MCF 10A (cell line): ENCODE data around the gene LOXHD1. TPM values are rescaled to one million over a fixed set of nuclear protein-coding genes. Genes with fewer than 3 reads are reported as not detected.

Experiments
- BruUV-seq: library from RNA; stranded (reverse); fragments of 400-500 nt; replicated peaks from 2 replicates; lab custom pipeline; 2021; lab: Mats Ljungman, UMichigan
- CTCF ChIA-PET: fragments of 300-600 bp; sonication (Branson Sonifier 250); formaldehyde crosslinking; extraction: SDS; loops from one replicate; lab custom pipeline; 2021; ENCODE audit warnings: antibody characterized with exemption, inconsistent platforms; lab: Yijun Ruan, JAX
- POLR2A ChIA-PET: fragments of 300-600, 350-650 bp; sonication (Branson Sonifier 250); formaldehyde crosslinking; extraction: SDS; loops from one replicate; lab custom pipeline; 2020; ENCODE audit warnings: antibody characterized with exemption, inconsistent platforms; lab: Yijun Ruan, JAX
- DNase-seq: peaks from one replicate; pipeline ENCODE4 v3.0.0-alpha.2; 2018; ENCODE audit not compliant: unreplicated experiment
- H3K27ac Mint-ChIP-seq: one replicate; pipeline ENCODE4 v1.8.0; 2022; ENCODE audit warnings: mild to moderate bottlenecking, low read depth, mixed read lengths; ENCODE audit not compliant: unreplicated experiment
- H3K27me3 Mint-ChIP-seq: one replicate; pipeline ENCODE4 v1.8.0; 2022; ENCODE audit warnings: mixed read lengths; ENCODE audit not compliant: insufficient read depth, unreplicated experiment
- H3K36me3 Mint-ChIP-seq: one replicate; pipeline ENCODE4 v1.8.0; 2022; ENCODE audit warnings: mild to moderate bottlenecking, moderate library complexity, mixed read lengths; ENCODE audit not compliant: insufficient read depth, unreplicated experiment
- H3K4me1 Mint-ChIP-seq: one replicate; pipeline ENCODE4 v1.8.0; 2022; ENCODE audit warnings: mixed read lengths; ENCODE audit not compliant: insufficient read depth, unreplicated experiment
- H3K4me3 Mint-ChIP-seq: one replicate; pipeline ENCODE4 v1.8.0; 2022; ENCODE audit warnings: mild to moderate bottlenecking, moderate library complexity, mixed read lengths; ENCODE audit not compliant: unreplicated experiment
- H3K9me3 Mint-ChIP-seq: one replicate; pipeline ENCODE4 v1.8.0; 2022; ENCODE audit warnings: mixed read lengths; ENCODE audit not compliant: unreplicated experiment
- CTCF ChIP-seq: fragments of 200-600 bp; IDR thresholded peaks from one replicate; pipeline ENCODE4 v1.8.0; 2022; ENCODE audit warnings: antibody characterized with exemption, mild to moderate bottlenecking; ENCODE audit not compliant: unreplicated experiment
- intact Hi-C: fragments of 100-400 bp; cut with micrococcal nuclease; formaldehyde crosslinking; loops from 2 replicates; pipeline ENCODE4 v1.14.1; 2022
- total RNA-seq: library from RNA; stranded (reverse); gene quantifications from 2 replicates; pipeline ENCODE4 v1.2.3, GENCODE V29; 2022

LOXHD1 gene
- total RNA-seq, 1 experiment from 2014 or later, result not detected

GRCh38 chr18:46621871-46622270, 35.1 kb downstream of the LOXHD1 start:
- intact Hi-C loops, result no loop called here
- peaks cover 16% of the 10 kb centered on the region for H3K27me3 Mint-ChIP-seq
- no peak overlapping the region for H3K27ac Mint-ChIP-seq
- peaks cover 5% of the 10 kb centered on the region for H3K36me3 Mint-ChIP-seq
- H3K4me3 Mint-ChIP-seq, result no peak overlapping the region
- CTCF ChIA-PET, result interaction anchor here (0.7 to 8.8 kb wide), 13 partner anchors 18 to 453 kb away, joined by 3 to 181 read pairs (median 5); partner anchors contain the start of gene LOXHD1
- no TSS peak for BruUV-seq
- DNase-seq, result no peak
- POLR2A ChIA-PET, result interaction anchor here (3.2 kb wide), 1 partner anchor 340 kb away, joined by 26 read pairs; no protein-coding TSS in a partner anchor
- no peak for TF ChIP-seq CTCF
- H3K4me1 Mint-ChIP-seq, result no peaks in the 10 kb centered on the region
- no peaks in the 10 kb centered on the region for H3K9me3 Mint-ChIP-seq

GRCh38 chr18:46621111-46621766, 35.8 kb downstream of the LOXHD1 start:
- ChIA-PET POLR2A (interaction anchor here (3.2 kb wide), 1 partner anchor 339 kb away, joined by 26 read pairs; no protein-coding TSS in a partner anchor), CTCF (interaction anchor here (0.7 to 8.8 kb wide), 7 partner anchors 36 to 452 kb away, joined by 3 to 181 read pairs (median 5); partner anchors contain the start of gene LOXHD1)
- peaks cover 22% of the 10 kb centered on the region for H3K27me3 Mint-ChIP-seq
- no peak for TF ChIP-seq CTCF
- no peak for DNase-seq
- H3K4me1 Mint-ChIP-seq, result no peaks in the 10 kb centered on the region
- no TSS peak for BruUV-seq
- no peak overlapping the region for H3K27ac Mint-ChIP-seq
- intact Hi-C loops, result no loop called here
- no peaks in the 10 kb centered on the region for H3K9me3 Mint-ChIP-seq
- no peak overlapping the region for H3K4me3 Mint-ChIP-seq
- H3K36me3 Mint-ChIP-seq, result peaks cover 5% of the 10 kb centered on the region

GRCh38 chr18:46619559-46619958, 37.5 kb downstream of the LOXHD1 start:
- Mint-ChIP-seq H3K4me3 (no peak overlapping the region), H3K27me3 (peaks cover 18% of the 10 kb centered on the region), H3K9me3 (no peaks in the 10 kb centered on the region), H3K4me1 (no peaks in the 10 kb centered on the region), H3K27ac (no peak overlapping the region), H3K36me3 (peaks cover 5% of the 10 kb centered on the region)
- BruUV-seq, result no TSS peak
- no peak for DNase-seq
- ChIA-PET CTCF (interaction anchor here (0.7 to 3.2 kb wide), 5 partner anchors 9 to 446 kb away, joined by 3 to 16 read pairs (median 9); a partner anchor contains a TSS), POLR2A (no interaction called here)
- no peak for TF ChIP-seq CTCF
- intact Hi-C loops, result no loop called here

GRCh38 chr18:46615720-46616119, 41.3 kb downstream of the LOXHD1 start:
- Mint-ChIP-seq H3K36me3 (no peaks in the 10 kb centered on the region), H3K4me3 (no peak overlapping the region), H3K4me1 (no peaks in the 10 kb centered on the region), H3K27ac (no peak overlapping the region), H3K9me3 (no peaks in the 10 kb centered on the region), H3K27me3 (peaks cover 33% of the 10 kb centered on the region)
- DNase-seq, result no peak
- CTCF ChIA-PET, result no interaction called here
- BruUV-seq, result no TSS peak
- TF ChIP-seq CTCF, result no peak
- POLR2A ChIA-PET, result no interaction called here
- intact Hi-C loops, result no loop called here
